NCI-H510A treated with DMSO at 0.1 percent for 48 hours (cell line): ENCODE results near the gene TMPRSS9.

ENCODE experiments used
- DNase-seq: peaks from one replicate; lab custom pipeline; 2025; lab: John Stamatoyannopoulos, UW

The TMPRSS9 gene

DNA sequence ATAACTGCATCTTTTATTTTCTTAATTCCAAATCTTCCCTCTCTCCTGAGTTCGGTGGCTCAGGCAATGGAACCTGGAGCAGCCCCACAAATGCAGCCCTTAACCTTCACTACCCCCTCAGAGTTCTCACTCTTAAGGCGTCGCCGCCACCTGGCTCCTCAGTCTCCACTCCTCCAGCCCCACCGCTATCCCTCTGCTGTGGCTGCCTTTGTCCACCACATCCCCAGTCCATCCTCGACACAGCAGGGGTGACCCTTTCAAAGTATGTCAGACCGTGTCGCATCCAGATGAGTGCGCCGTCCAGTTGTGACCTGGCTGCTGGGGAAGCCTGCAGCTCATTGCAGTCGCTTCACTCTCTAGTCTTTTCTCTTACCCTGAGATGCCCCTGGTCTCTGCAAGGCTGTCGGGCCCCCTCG lies 30.6 kb upstream of the TMPRSS9 start:
- no peak for DNase-seq

DNA sequence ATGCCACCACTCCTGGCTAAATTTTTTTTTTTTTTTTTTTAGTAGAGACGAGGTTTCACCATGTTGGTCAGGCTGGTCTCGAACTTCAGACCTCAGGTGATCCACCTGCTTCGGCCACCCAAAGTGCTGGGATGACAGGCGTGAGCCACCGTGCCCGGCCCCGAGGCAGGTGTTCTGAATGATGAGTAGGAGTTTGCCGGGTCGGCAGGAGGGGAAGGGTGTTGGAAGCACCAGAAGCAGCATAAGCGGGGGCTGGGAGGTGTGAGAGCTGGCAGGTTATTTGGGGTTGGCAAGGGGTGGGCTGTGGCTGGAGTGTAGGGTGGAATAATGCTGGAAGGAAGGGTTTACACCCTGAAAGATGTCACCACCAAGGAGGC lies 29.8 kb upstream of the TMPRSS9 start:
- no peak for DNase-seq

DNA sequence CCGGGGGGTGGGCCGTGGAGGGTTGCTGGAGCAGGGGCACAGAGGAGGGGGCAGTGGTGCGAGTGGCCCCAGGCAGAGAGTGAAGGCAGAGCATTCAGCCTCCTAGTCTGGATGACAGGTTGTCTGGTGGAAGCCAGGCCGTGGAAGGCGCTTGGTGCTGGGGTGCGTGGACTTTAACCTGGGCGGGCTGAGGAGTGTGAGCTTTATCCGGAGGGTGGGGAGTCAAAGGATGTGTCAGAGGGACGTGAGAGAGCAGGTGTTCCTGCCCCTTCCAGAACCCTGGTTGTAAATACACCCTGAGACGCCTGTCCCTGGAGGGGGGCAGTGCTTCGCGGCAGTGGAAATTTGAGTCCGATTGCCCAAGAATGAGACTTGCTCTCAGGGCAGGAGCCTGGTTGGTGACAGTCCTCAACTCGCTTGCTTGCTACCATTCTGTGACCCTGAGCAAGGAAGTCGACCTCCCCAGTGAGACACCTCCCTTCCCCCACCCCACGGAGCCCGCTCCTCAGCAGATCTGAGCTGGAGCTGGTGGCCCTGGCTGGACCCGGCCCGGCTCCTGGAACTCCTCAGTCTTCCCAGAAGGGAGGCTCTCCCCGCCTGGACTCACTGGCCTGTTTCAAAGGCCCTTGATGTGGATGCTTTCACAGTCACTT lies 29.3 kb upstream of the TMPRSS9 start:
- peak; percentile 46 for DNase-seq

DNA sequence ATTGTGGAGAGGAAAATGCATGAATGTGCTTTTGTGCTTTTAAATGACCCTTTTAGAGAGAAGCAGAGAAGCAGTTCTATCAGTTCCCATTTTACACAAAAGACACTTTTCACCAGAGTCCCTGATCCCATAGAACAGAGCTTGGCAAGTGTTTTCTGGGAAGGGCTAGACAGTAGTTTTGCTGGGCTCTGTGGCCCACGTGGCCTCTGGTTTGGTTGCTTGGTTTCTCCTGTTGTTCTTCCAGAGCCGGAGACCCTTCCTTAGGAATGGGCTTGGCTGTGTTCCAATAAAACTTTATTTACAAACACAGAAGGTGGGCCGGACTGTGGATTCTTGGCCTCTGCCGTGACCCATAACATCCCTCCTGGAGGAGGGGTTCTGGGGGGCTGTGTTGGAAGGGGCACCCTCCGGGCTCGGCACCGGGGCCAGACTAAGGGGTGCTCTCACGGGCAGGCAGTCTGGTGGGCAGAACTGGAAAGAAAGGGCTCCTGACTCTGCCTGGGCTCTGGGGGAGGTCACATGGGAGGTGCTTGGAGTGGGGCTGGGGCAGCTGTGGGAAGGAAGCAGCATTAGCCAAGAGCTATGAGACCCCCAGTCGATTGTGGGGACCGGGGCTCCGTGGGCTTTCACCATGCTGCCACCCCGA lies 28.3 kb upstream of the TMPRSS9 start:
- no peak for DNase-seq

DNA sequence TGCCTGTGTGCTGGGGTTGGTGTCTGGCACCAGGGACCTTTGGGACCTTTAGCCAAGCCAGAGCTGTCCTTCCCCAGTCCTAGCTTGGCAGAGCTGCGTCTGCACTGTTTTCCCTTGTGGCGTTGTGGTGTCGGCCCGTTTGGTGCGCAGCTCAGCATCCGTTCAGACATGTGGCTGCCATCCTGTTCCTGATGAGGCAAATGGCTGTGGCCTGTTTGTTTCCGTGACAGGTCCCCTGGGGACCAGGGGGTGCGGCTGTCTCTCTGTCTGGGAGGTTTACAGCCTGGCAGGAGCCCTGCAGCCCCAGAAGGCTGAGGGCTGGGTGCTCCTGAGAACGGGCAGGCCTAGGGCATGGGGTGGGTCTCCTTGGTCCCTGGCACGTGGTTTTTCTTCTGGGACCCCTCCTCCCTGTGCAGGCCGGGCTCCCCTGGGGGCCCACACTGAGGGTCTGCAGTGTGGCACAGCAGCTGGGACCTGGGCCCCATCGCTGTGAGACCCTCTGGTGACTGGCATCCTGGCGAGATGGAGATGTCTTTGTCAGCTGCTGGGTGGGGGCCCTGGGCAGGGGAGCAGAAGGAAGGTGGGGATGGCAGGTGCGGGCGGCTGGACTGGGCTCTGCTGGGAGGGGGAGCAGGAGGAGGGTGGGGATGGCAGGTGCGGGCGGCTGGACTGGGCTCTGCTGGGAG lies 27.6 kb upstream of the TMPRSS9 start:
- DNase-seq = no peak

DNA sequence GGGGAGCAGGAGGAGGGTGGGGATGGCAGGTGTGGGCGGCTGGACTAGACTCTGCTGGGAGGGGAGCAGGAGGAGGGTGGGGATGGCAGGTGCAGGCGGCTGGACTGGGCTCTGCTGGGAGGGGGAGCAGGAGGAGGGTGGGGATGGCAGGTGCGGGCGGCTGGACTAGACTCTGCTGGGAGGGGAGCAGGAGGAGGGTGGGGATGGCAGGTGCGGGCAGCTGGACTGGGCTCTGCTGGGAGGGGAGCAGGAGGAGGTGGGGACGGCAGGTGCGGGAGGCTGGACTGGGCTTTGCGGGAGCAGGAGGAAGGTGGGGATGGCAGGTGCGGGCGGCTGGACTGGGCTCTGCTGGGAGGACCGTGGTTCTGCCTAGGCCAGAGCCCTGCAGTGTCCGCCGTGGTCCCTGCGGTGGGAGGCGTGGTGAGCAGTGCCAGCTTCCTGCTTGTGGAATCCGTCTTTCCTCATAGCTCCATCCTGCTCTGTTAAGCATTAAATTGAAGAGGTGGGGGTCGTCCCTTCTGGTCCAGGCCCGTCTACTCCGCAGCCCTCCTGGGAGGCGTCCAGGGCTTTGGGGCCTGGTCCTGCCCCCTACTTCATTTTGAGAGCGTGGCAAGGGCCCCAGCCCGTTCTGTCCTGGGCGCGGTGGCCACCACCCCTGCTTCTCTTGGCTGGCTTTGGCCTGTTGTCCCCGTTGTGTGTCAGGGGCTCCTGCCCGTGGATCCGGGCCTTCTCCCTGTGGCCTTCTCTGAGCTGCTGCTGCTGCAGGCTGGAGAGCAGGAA lies 26.8 kb upstream of the TMPRSS9 start:
- peak; percentile 36 for DNase-seq

DNA sequence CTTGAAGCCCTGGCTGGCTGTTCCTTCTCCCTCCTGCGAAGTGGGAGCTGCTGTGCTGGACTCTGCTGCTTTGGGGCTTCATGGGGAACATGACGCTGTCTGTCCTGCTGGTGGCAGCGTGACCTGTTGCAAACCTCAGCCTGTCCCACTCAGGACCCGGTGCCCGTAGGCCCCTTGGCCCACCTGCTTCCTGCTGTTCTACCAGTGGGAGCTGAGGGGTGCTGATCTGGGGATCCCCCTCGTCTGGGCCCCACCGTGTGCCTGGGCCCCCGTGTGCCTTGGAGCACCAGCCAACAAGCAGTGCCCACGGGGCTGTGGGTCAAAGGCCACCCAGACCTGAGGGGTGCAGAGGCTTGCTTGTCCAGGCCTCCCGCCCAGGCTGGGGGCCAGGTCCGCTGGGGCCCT lies 26.3 kb upstream of the TMPRSS9 start:
- no peak for DNase-seq

DNA sequence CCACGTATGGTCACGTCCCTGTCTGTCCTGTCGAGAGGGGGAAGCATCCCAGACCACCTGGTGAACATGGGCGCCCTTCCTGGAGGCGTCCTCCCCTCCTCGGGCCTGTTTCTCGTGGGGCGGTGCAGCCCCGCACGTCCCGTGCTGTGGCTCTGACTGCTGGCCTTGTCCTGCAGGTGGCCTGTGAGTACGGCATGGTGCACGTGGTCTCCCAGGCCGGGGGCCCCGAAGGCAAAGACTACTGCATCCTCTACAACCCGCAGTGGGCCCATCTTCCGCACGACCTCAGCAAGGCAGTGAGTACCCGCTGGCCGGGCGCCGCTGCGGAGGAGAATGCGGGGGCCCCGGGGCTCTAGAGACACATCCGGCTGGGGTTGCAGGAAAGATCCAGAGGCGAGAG lies 25.6 kb upstream of the TMPRSS9 start:
- DNase-seq = no peak

DNA sequence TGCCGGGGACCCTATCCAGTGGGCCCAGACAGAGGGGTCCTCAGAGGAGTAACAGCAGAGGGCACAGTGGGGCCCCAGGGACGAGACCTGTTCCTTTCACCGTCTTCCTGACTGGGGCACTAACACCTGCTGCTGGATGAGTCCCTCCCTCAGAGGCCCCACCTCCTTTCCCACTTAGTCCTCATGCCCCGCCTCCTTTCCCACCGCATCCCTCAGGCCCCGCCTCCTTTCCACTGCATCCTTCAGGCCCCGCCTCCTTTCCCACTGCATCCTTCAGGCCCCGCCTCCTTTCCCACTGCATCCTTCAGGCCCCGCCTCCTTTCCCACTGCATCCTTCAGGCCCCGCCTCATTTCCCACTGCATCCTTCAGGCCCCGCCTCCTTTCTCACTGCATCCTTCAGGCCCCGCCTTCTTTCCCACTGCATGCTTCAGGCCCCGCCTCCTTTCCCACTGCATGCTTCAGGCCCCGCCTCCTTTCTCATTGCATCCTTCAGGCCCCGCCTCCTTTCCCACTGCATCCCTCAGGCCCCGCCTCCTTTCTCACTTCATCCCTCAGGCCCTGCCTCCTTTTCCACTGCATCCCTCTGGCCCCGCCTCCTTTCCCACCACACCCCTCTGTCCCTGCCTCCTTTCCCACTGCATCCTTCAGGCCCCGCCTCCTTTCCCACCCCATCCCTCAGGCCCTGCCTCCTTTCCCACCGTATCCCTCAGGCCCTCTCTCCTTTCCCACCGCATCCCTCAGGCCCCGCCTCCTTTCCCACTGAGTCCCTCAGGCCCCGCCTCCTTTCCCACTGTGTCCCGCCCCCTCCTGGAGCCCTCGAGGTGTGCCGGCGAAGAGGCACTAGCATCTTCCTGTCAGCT lies 24.8 kb upstream of the TMPRSS9 start:
- DNase-seq = no peak

DNA sequence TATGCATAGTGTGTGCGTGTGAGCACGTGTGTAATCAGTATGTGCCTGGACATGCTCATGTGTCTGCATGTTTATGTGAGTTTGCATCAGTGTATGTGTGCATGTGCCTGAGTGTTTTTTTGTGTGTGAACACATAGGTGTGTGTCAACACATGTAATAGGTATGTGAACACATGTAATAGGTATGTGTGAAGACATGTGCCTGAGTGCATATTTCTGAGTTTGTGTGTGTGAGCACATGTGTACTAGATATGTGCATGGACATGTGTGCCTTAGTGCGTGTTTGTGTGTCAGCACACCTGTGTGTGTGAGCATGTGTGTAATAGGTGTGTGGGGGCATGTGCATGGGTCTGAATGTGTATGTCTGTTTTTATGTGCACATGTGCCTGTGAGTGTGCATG lies 24.2 kb upstream of the TMPRSS9 start:
- no peak for DNase-seq

DNA sequence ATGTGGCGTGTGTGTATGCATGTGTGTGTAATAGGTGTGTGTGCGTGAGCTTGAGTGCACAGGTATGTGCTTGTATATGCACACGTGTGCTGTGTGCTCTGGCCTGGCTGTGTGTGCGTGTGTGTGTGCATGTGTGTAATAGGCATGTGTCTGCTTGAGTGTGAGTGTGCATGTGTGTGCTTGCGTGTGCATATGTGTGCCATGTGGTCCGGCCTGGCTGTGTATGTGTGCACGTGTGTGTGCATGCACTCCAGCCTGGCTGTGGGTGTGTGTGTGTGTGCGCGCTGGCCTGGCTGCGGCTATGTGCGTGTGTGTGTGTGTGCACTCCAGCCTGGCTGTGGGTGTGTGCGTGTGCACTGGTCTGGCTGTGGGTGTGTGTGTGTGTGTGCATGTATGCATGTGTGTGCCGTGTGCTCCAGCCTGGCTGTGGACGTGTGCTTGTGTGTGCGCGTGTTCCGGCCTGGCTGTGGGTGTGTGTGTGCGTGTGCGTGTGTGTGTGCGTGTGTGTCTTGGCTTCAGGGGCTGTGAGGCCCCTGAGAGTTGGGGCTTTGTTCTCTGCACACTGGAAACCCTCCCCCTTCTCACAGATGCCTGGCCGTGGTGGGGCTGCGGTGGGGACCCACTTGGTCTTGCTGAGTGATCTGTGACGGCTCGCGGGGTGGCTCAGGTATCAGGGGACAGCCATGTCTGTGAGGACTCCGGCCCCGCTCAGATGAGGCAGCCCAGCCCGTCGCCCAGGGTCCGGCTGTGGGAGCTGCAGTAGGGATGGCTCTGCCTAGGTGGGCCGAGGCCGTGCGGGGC lies 23.3 kb upstream of the TMPRSS9 start:
- DNase-seq = no peak

DNA sequence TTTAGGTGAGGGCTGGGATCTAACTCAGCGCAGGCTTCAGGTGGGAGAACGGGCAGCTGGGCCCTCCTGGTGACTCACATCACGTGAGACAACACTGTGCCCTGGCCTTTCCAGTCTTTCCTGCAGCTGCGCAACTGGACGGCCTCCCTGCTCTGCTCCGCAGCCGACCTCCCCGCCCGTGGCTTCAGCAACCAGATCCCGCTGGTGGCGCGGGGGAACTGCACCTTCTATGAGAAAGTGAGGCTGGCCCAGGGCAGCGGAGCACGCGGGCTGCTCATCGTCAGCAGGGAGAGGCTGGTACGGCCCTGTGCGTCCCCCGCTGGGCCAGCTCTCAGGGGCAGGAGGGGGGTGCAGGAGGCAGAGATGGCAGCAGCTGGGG lies 22.7 kb upstream of the TMPRSS9 start:
- peak; percentile 62 for DNase-seq

DNA sequence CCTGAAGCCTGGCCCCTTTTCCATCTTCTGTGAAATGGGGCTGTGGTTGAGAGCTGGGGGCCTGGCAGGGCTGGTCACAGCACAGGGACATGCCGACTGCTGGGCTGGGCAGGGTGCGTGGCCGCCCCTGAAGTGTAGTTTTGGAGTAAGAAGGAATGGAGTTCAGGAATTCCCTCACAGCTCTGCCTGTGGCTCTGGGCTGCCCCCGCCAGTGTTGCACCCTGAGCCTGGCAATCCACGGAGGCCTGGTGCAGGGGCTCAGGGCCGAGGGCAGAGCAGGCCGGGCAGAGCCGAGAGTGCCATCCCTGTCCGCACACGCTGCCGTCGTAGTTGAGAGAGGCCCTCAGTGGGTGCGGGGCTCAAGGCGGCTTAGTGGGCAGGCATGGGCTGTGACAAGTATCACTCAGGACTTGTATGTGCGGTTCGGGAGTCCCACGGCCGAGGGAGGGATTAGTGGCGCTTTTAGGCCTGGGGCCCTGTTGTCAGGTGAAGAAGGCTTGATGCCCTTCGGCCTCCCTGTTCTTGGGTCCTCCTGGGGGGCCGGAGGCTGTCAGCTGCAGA lies 21.9 kb upstream of the TMPRSS9 start:
- DNase-seq = no peak

DNA sequence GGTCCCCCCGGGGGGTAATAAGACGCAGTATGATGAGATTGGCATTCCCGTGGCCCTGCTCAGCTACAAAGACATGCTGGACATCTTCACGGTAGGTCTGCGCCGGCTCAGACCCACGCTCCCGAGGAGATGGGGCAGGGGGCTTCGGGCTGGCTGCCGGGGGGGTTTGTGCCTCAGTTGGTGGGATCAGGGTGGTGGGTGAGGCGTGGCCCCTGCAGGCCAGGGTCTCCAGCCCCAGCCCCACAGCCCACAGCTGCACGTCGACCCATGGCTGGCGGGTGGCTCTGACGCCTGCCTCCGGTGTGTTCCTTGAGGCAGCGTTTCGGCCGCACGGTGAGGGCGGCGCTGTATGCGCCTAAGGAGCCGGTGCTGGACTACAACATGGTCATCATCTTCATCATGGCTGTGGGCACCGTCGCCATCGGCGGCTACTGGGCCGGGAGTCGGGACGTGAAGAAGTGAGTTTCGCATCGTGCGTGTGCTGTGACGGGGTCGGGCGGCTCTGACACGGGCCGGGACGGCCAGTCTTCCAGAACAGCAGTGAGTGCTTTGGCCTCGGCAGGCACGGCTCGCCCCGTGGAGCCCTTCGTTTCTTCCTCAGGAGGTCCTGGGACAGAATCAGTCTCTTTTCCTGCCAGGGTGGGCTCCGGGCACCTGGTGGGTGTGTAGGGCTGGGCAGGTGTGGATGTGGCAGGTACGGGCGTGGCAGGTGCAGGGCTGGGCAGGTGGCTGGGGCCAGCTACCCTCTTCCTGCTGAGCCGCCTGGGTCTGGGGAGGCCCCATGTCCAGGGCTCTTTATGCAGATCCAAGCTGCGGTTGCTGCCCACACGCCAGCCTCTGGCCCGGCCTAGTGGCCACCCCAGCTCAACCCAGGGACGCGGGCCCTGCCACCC lies 21.1 kb upstream of the TMPRSS9 start:
- no peak for DNase-seq

DNA sequence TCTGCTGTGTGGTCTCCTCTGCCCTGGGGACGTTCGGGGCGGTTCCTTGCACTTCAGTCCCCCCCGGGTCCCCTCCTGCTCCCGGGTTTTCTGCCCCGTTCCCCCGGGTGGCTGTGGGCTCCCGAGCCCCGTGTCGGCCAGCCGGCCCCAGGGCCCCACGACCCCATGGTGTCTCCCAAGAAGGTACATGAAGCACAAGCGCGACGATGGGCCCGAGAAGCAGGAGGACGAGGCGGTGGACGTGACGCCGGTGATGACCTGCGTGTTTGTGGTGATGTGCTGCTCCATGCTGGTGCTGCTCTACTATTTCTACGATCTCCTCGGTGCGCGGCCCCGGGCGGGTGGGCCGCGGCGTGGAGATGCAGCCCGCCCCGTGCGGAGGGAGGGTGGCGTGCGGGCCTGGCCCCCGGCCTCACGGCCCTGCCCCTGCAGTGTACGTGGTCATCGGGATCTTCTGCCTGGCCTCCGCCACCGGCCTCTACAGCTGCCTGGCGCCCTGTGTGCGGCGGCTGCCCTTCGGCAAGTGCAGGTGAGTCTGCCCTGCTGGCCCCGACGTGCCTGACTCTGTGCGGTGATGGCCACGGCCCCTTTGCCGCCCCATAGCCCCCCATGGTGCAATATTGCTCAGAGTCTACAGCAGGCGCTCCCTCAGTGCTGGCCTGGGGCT lies 20.3 kb upstream of the TMPRSS9 start:
- no peak for DNase-seq

DNA sequence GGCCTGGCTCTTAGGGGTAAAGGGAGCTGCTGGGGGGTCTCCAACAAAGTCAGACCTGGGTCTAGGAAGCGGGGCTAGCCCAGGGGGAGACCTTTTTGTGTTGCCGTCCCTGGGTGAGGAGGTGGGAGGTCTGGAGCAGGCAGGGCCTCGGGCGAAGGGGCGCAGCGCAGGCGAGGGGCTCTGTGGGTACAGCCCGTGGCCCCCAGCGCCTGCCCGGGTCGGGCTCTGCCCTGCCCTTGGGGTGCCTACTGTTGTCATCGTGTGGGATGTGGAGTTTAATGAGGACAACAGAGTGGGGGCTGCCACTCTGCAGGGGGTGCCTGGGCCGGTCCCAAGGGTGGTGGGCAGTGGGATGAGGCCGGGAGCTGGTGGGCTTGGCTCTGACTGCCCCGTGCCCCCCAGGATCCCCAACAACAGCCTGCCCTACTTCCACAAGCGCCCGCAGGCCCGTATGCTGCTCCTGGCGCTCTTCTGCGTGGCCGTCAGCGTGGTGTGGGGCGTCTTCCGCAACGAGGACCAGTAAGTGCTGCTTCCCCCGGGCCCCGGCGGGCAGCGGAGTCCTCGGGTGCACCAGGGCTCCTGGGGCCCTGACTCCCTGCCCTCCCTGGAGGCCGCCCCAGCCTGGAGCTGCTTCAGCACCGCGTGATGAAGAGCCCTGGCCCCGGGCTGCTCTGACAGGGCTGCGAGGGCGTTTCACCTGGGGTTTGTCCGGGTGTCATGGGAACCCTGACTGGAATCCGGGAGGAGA lies 19.4 kb upstream of the TMPRSS9 start:
- no peak for DNase-seq

DNA sequence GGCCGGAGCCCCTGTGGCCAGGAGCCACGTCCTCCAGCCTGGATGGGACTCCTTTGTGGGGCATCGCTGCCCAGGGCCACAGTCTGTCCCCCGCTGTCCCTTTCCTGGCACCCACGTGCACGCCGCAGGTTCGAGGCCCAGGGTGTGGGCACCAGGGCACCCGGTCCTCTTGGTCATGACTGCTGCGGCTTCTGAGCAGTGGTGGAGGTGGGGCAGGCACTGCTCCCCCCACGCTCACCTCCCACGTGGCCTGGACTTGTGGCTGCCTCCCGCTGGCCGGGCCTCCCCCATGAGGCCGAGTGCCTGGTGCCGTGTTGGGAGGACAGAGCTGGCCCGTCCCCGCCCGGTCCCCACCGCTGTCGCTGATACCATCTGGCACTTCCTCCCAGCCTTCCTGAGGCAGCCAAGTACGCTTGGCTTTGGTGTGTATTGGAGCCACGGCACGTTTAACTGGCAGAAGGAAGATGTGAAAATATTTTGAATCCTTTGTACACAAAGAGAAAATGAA lies 18.8 kb upstream of the TMPRSS9 start:
- no peak for DNase-seq

DNA sequence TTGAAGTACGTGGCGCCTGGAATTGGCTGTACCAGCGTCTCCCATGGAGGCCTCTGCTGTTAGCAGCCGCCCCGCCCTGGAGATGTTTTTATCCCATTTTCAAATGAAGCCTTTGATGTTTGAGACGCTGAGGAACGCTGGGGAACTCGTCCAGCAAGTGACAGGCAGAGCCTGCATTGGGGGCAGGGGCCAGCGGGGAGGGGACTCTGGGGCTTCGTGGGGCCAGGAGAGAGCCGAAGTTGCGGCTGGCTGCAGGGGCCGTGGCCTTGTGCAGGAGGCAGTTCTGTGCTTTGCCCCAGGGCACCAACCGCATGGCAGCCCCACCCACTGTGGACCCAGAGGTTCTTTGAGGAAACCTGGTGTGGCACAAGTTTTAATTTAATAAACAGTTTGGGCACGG lies 18.1 kb upstream of the TMPRSS9 start:
- DNase-seq = no peak
